OCI-LY1 (cell line): ENCODE measurements around the gene TMEM60.

ENCODE experiments used
- H2AFZ ChIP-seq: fragments of 200-600 bp; sonication (generic), shearing (Covaris generic); 2 replicates; pipeline ENCODE4 v1.6.0; 2014; ENCODE audit warnings: antibody characterized with exemption, mild to moderate bottlenecking, low read length
- H3F3A ChIP-seq: fragments of 200-600 bp; sonication (generic), shearing (Covaris generic); 2 replicates; pipeline ENCODE4 v1.6.0; 2014; ENCODE audit warnings: mild to moderate bottlenecking, antibody characterized with exemption, low read length, moderate library complexity; ENCODE audit not compliant: insufficient read depth
- H3K27ac ChIP-seq: fragments of 200-600 bp; sonication (generic); 2 replicates; pipeline ENCODE4 v1.5.1; 2014; ENCODE audit warnings: low read length, mixed run types, mild to moderate bottlenecking, low read depth; ENCODE audit not compliant: poor library complexity, severe bottlenecking
- H3K27me3 ChIP-seq: fragments of 200-600 bp; sonication (generic); 2 replicates; pipeline ENCODE4 v1.6.0; 2014; ENCODE audit warnings: antibody characterized with exemption, mild to moderate bottlenecking, low read length, moderate library complexity; ENCODE audit not compliant: insufficient read depth
- H3K36me3 ChIP-seq: fragments of 200-600 bp; sonication (generic); 2 replicates; pipeline ENCODE4 v1.6.1; 2014; ENCODE audit warnings: mild to moderate bottlenecking, antibody characterized with exemption, low read length, moderate library complexity, mixed read lengths; ENCODE audit not compliant: insufficient read depth
- H3K4me1 ChIP-seq: fragments of 200-600 bp; sonication (generic); 2 replicates; pipeline ENCODE4 v1.5.1; 2014; ENCODE audit warnings: mild to moderate bottlenecking, low read length, moderate library complexity; ENCODE audit not compliant: insufficient read depth, severe bottlenecking
- H3K4me2 ChIP-seq: fragments of 200-600 bp; sonication (generic), shearing (Covaris generic); 2 replicates; pipeline ENCODE4 v1.6.1; 2014; ENCODE audit warnings: low read length
- H3K4me3 ChIP-seq: fragments of 200-600 bp; sonication (generic); 2 replicates; pipeline ENCODE4 v1.5.1; 2014; ENCODE audit warnings: low read length, low read depth, mild to moderate bottlenecking, mixed read lengths; ENCODE audit not compliant: poor library complexity, severe bottlenecking
- H3K79me2 ChIP-seq: fragments of 200-600 bp; shearing (Covaris generic); 2 replicates; pipeline ENCODE4 v1.6.1; 2016; ENCODE audit warnings: mixed run types, low read length, mixed read lengths; ENCODE audit not compliant: insufficient read depth
- H3K9ac ChIP-seq: fragments of 200-600 bp; sonication (generic), shearing (Covaris generic); 2 replicates; pipeline ENCODE4 v1.6.1; 2014; ENCODE audit warnings: mild to moderate bottlenecking, low read length, mixed read lengths
- H3K9me2 ChIP-seq: fragments of 200-600 bp; sonication (generic), shearing (Covaris generic); 2 replicates; pipeline ENCODE4 v1.6.1; 2014; ENCODE audit warnings: low read depth, mild to moderate bottlenecking, low read length, mixed read lengths
- H3K9me3 ChIP-seq: fragments of 200-600 bp; shearing (Covaris generic); 2 replicates; pipeline ENCODE4 v1.6.1; 2014; ENCODE audit warnings: low read length, mixed read lengths
- H4K20me1 ChIP-seq: fragments of 200-600 bp; sonication (generic), shearing (Covaris generic); 2 replicates; pipeline ENCODE4 v1.6.0; 2016; ENCODE audit warnings: mild to moderate bottlenecking, low read length; ENCODE audit not compliant: insufficient read depth
- CTCF ChIP-seq: fragments of 200-600 bp; sonication (generic), shearing (Covaris generic); IDR thresholded peaks from 2 replicates; pipeline ENCODE4 v1.5.1; 2017; ENCODE audit warnings: mild to moderate bottlenecking, antibody characterized with exemption, low read length, moderate library complexity, mixed read lengths
- EZH2 ChIP-seq: fragments of 200-600 bp; sonication (generic), shearing (Covaris generic); IDR thresholded peaks from 2 replicates; pipeline ENCODE4 v1.8.0; 2017; ENCODE audit warnings: borderline replicate concordance, mixed run types, mild to moderate bottlenecking, antibody characterized with exemption, low read length, moderate library complexity, mixed read lengths

The TMEM60 gene

GRCh38 chr7:77823787-77824186, 25.6 kb upstream of the TMEM60 start:
- Histone ChIP-seq H3K4me2 (peak overlapping the region; percentile 3; the same call in 1 of the 2 replicates), H2AFZ (no peak overlapping the region), H3K9ac (no peak overlapping the region), H3K4me1 (peaks cover 36% of the 10 kb centered on the region), H3K4me3 (no peak overlapping the region), H3K27ac (peak overlapping the region; percentile 48), H3K9me2 (no peaks in the 10 kb centered on the region), H3K27me3 (no peaks in the 10 kb centered on the region), H3K36me3 (peaks cover 28% of the 10 kb centered on the region), H3K9me3 (peaks cover 22% of the 10 kb centered on the region), H3K79me2 (peaks cover 44% of the 10 kb centered on the region), H4K20me1 (no peaks in the 10 kb centered on the region), H3F3A (no peaks in the 10 kb centered on the region; the same call in 1 of the 2 replicates)
- no peak for TF ChIP-seq EZH2
- TF ChIP-seq CTCF: no peak

- TF ChIP-seq EZH2 (no peak), CTCF (no peak)
- Histone ChIP-seq H3K79me2 (peaks cover 52% of the 10 kb centered on the region), H3K4me1 (peaks cover 22% of the 10 kb centered on the region), H3F3A (no peaks in the 10 kb centered on the region; the same call in 1 of the 2 replicates), H3K27ac (no peak overlapping the region), H3K36me3 (peaks cover 43% of the 10 kb centered on the region), H3K4me3 (no peak overlapping the region), H3K4me2 (no peak overlapping the region), H4K20me1 (no peaks in the 10 kb centered on the region), H3K9me3 (peaks cover 28% of the 10 kb centered on the region), H2AFZ (no peak overlapping the region), H3K9me2 (no peaks in the 10 kb centered on the region), H3K27me3 (no peaks in the 10 kb centered on the region), H3K9ac (no peak overlapping the region)
These were observed 24.0 kb upstream of the TMEM60 start for GRCh38 chr7:77822269-77822668.

- Histone ChIP-seq H3K4me2 (no peak overlapping the region), H3K4me1 (peaks cover 14% of the 10 kb centered on the region)
These were observed 22.7 kb upstream of the TMEM60 start for GRCh38 chr7:77820967-77821366.

More at GRCh38 chr7:77820967-77821366, 22.7 kb upstream of the TMEM60 start:
- Histone ChIP-seq H3K36me3 (peaks cover 56% of the 10 kb centered on the region), H3K9ac (no peak overlapping the region), H3K27ac (no peak overlapping the region), H3K79me2 (peaks cover 52% of the 10 kb centered on the region), H3K27me3 (no peaks in the 10 kb centered on the region), H3K9me3 (peaks cover 28% of the 10 kb centered on the region), H4K20me1 (no peaks in the 10 kb centered on the region), H3K9me2 (no peaks in the 10 kb centered on the region), H3F3A (no peaks in the 10 kb centered on the region; the same call in 1 of the 2 replicates), H3K4me3 (no peak overlapping the region), H2AFZ (no peak overlapping the region)
- TF ChIP-seq CTCF: no peak
- TF ChIP-seq EZH2: no peak
